IMR-90 (cell line): ENCODE measurements around the gene TCOF1. TPM values are rescaled to one million over a fixed set of nuclear protein-coding genes. Genes with fewer than 3 reads are reported as not detected.

Source experiments
- ATAC-seq: fragments of 200-7000 bp; cut with Tn5 transposase; 2 replicates; pipeline ENCODE4 v1.9.1; 2020; ENCODE audit warnings: low read depth, mild to moderate bottlenecking, moderate library complexity
- BruUV-seq: library from RNA; stranded (reverse); fragments of 400-500 nt; replicated peaks from 2 replicates; lab custom pipeline; 2021; lab: Mats Ljungman, UMichigan
- CTCF ChIA-PET: fragments of 300-600 bp; formaldehyde crosslinking; extraction: SDS; loops from one replicate; lab custom pipeline; 2021; ENCODE audit warnings: antibody characterized with exemption; lab: Yijun Ruan, JAX
- POLR2A ChIA-PET: fragments of 300-600 bp; sonication (Branson Sonifier 250); formaldehyde crosslinking; loops from one replicate; lab custom pipeline; 2022; ENCODE audit warnings: antibody characterized with exemption; ENCODE audit not compliant: unreplicated experiment; lab: Charles Lee
- DNase-seq: peaks from one replicate; pipeline ENCODE4 v3.0.0; 2013
- H2AFZ ChIP-seq: replicated peaks from 2 replicates; pipeline ENCODE3; 2013; ENCODE audit warnings: low read length, mild to moderate bottlenecking; ENCODE audit not compliant: poor library complexity
- H2AK5ac ChIP-seq: 2 replicates; pipeline ENCODE4 v1.6.1; 2013; ENCODE audit warnings: low read depth, low read length, inconsistent platforms
- H2AK9ac ChIP-seq: replicated peaks from 2 replicates; pipeline ENCODE3; 2013; ENCODE audit warnings: mild to moderate bottlenecking, low read depth, low read length, moderate library complexity; ENCODE audit not compliant: poor library complexity
- H2BK120ac ChIP-seq: 2 replicates; pipeline ENCODE4 v1.6.1; 2013; ENCODE audit warnings: low read depth, low read length, inconsistent platforms
- H2BK15ac ChIP-seq: 3 replicates; pipeline ENCODE4 v1.6.1; 2013; ENCODE audit warnings: low read depth, low read length, inconsistent platforms
- H2BK20ac ChIP-seq: 2 replicates; pipeline ENCODE4 v1.6.1; 2013; ENCODE audit warnings: low read depth, mild to moderate bottlenecking, inconsistent platforms, low read length, moderate library complexity
- H2BK5ac ChIP-seq: 2 replicates; pipeline ENCODE4 v1.6.1; 2013; ENCODE audit warnings: mild to moderate bottlenecking, low read depth, low read length, inconsistent platforms; ENCODE audit not compliant: poor library complexity, severe bottlenecking
- H3K14ac ChIP-seq: replicated peaks from 2 replicates; pipeline ENCODE4 v1.6.1; 2013; ENCODE audit warnings: low read depth, low read length, inconsistent platforms
- H3K18ac ChIP-seq: 2 replicates; pipeline ENCODE4 v1.6.1; 2013; ENCODE audit warnings: low read depth, low read length, control low read depth
- H3K23ac ChIP-seq: 2 replicates; pipeline ENCODE4 v1.6.1; 2013; ENCODE audit warnings: low read depth, low read length, inconsistent platforms
- H3K27ac ChIP-seq: 2 replicates; pipeline ENCODE4 v1.5.1; 2013; ENCODE audit warnings: mild to moderate bottlenecking, control low read depth, low read length; ENCODE audit not compliant: insufficient read depth
- H3K27me3 ChIP-seq: 2 replicates; pipeline ENCODE4 v1.6.1; 2013; ENCODE audit warnings: low read length; ENCODE audit not compliant: control insufficient read depth, insufficient read depth
- H3K36me3 ChIP-seq: 2 replicates; pipeline ENCODE4 v1.6.1; 2013; ENCODE audit warnings: low read length, mixed read lengths; ENCODE audit not compliant: control insufficient read depth, insufficient read depth
- H3K4ac ChIP-seq: 2 replicates; pipeline ENCODE4 v1.6.1; 2013; ENCODE audit warnings: low read depth, low read length, inconsistent platforms
- H3K4me1 ChIP-seq: 2 replicates; pipeline ENCODE4 v1.6.1; 2013; ENCODE audit warnings: low read length, mixed read lengths; ENCODE audit not compliant: control insufficient read depth, insufficient read depth
- H3K4me2 ChIP-seq: 2 replicates; pipeline ENCODE4 v1.6.1; 2013; ENCODE audit warnings: low read depth, mild to moderate bottlenecking, control low read depth, low read length, moderate library complexity
- H3K4me3 ChIP-seq: 2 replicates; pipeline ENCODE4 v1.5.1; 2013; ENCODE audit warnings: low read depth, mild to moderate bottlenecking, control low read depth, low read length, moderate library complexity; ENCODE audit not compliant: insufficient read depth
- H3K56ac ChIP-seq: 2 replicates; pipeline ENCODE4 v1.6.1; 2013; ENCODE audit warnings: low read length, inconsistent platforms; ENCODE audit not compliant: insufficient read depth; ENCODE audit errors: extremely low read depth
- H3K79me1 ChIP-seq, 2 experiments: 2 replicates each; pipeline ENCODE4 v1.6.1; 2013; ENCODE audit warnings: low read length in 2 of 2, inconsistent platforms in 1 of 2, low read depth in 1 of 2
- H3K9ac ChIP-seq: 2 replicates; pipeline ENCODE4 v1.6.1; 2013; ENCODE audit warnings: low read depth, low read length, control low read depth
- H3K9me1 ChIP-seq: 2 replicates; pipeline ENCODE4 v1.6.1; 2013; ENCODE audit warnings: low read length, inconsistent platforms; ENCODE audit not compliant: insufficient read depth
- H3K9me3 ChIP-seq: 2 replicates; pipeline ENCODE4 v1.6.1; 2013; ENCODE audit warnings: low read length; ENCODE audit not compliant: control insufficient read depth, insufficient read depth
- H4K20me1 ChIP-seq: 2 replicates; pipeline ENCODE4 v1.6.1; 2013; ENCODE audit warnings: low read length, inconsistent platforms; ENCODE audit not compliant: insufficient read depth
- H4K5ac ChIP-seq: 2 replicates; pipeline ENCODE4 v1.6.1; 2013; ENCODE audit warnings: mild to moderate bottlenecking, low read depth, low read length, control low read depth
- H4K8ac ChIP-seq, 2 experiments: 2 replicates each; pipeline ENCODE4 v1.6.1; 2013; ENCODE audit warnings: low read depth in 2 of 2, low read length in 2 of 2, control low read depth in 1 of 2, inconsistent platforms in 1 of 2
- H4K91ac ChIP-seq: 2 replicates; pipeline ENCODE4 v1.6.1; 2013; ENCODE audit warnings: low read depth, low read length, inconsistent platforms; ENCODE audit not compliant: insufficient read depth
- SMC3 ChIP-seq: fragments of 150-350 bp; IDR thresholded peaks from 2 replicates; pipeline ENCODE4 v1.6.1; 2016; ENCODE audit warnings: low read depth, mild to moderate bottlenecking, antibody characterized with exemption, low read length, moderate library complexity
- WGBS, 2 experiments: methylation state at CpG; one replicate each; pipeline versions ENCODE4 v1.1.5 to v1.1.7; 2013; ENCODE audit warnings: missing lambda C conversion rate in 2 of 2; ENCODE audit not compliant: insufficient read length in 1 of 2; ENCODE audit errors: extremely low coverage in 2 of 2; 5-methylcytosine and 5-hydroxymethylcytosine counted together
- dilution Hi-C: fragments of 300-500 bp; cut with HindIII; formaldehyde crosslinking; loops from one replicate; pipeline ENCODE4 v1.14.3; 2018; ENCODE audit warnings: low sequenced_read_pairs; ENCODE audit not compliant: unreplicated experiment
- in situ Hi-C: fragments of 300-500 bp; cut with MboI; formaldehyde crosslinking; loops from 3 replicates; pipeline ENCODE4 v1.14.3; 2019; ENCODE audit warnings: low sequenced_read_pairs, inconsistent platforms, mixed read lengths
- intact Hi-C: fragments of 100-400 bp; cut with micrococcal nuclease; formaldehyde crosslinking; loops from 2 replicates; pipeline ENCODE4 v1.10.0; 2022
- polyA plus RNA-seq, 3 experiments: library from polyadenylated mRNA; depleted of rRNA; stranded (reverse); fragments of >200 nt; gene quantifications; 2 replicates each; pipeline ENCODE4 v1.2.3, GENCODE V29; 2012; ENCODE audit warnings: low replicate concordance in 1 of 3
- total RNA-seq: library from RNA; depleted of rRNA; stranded (reverse); fragments of >200 nt; gene quantifications from 2 replicates; pipeline ENCODE4 v1.2.3, GENCODE V29; 2012

The TCOF1 gene
- total and polyA plus RNA-seq, 2 of the 4 experiments (the other 2 are of a cell fraction) = 18.2 to 19.7 TPM

DNA sequence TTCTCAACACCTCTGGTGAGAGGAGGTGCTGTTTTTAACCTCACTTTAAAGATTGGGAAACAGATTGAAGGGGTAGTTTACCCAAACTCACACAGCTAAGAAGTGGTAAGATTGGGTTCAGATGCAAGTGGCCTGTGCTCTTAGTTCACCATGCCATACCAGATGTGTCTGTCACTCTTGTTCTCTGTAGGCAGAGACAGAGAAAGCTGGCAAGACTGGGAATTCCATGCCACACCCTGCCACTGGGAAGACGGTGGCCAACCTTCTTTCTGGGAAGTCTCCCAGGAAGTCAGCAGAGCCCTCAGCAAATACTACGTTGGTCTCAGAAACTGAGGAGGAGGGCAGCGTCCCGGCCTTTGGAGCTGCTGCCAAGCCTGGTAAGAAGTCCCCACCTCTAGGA is 11.0 kb downstream of the TCOF1 start:
- no peak overlapping the region for H2BK15ac ChIP-seq
- H3K9ac ChIP-seq = no peak overlapping the region
- H3K4ac ChIP-seq = no peak overlapping the region
- no peak overlapping the region for H3K14ac ChIP-seq
- in situ Hi-C loops (no loop called here), intact Hi-C loops (no loop called here), dilution Hi-C loops (no loop called here)
- no peak overlapping the region for H2BK120ac ChIP-seq
- no peaks in the 10 kb centered on the region; the same call in 1 of the 2 replicates for H3K9me1 ChIP-seq
- no peak overlapping the region for H2AFZ ChIP-seq
- no peaks in the 10 kb centered on the region for H3K27me3 ChIP-seq
- TF ChIP-seq SMC3 = no peak
- no peak overlapping the region for H4K91ac ChIP-seq
- BruUV-seq = no TSS peak
- H2AK5ac ChIP-seq = no peak overlapping the region
- no CpG with 5 or more reads among the region's 4 CpGs for WGBS, 2 experiments
- H3K36me3 ChIP-seq = peaks cover 76% of the 10 kb centered on the region
- no peak overlapping the region for H3K18ac ChIP-seq
- ChIA-PET CTCF (interaction anchor here (0.6 kb wide), 1 partner anchor 78 kb away, joined by 4 read pairs; no protein-coding TSS in a partner anchor), POLR2A (no interaction called here)
- H4K8ac ChIP-seq = no peak overlapping the region
- no peak for DNase-seq
- no peak overlapping the region for H3K23ac ChIP-seq
- H3K79me1 ChIP-seq = peaks cover 0 to 6% of the 10 kb centered on the region in 2 experiments; a peak in 3 of 4 replicates
- no peaks in the 10 kb centered on the region for H3K9me3 ChIP-seq
- H2BK20ac ChIP-seq = no peak overlapping the region
- H4K5ac ChIP-seq = no peak overlapping the region
- no peak overlapping the region for H3K56ac ChIP-seq
- no peak overlapping the region for H3K4me2 ChIP-seq
- no peak overlapping the region for H2AK9ac ChIP-seq
- H2BK5ac ChIP-seq = no peak overlapping the region
- H3K4me3 ChIP-seq = no peak overlapping the region
- no peak overlapping the region for H3K27ac ChIP-seq
- ATAC-seq = no peak
- H4K20me1 ChIP-seq = no peaks in the 10 kb centered on the region
- no peaks in the 10 kb centered on the region for H3K4me1 ChIP-seq
